DMS79 (cell line): Measurements from ENCODE around the gene F9.
"Not testable (repeated sequence)": the region's sequence is repeated elsewhere in the genome, so short reads cannot be mapped to it uniquely, and the experiment has no call there.

Experiments used
- DNase-seq: peaks from one replicate; lab custom pipeline; 2025; lab: John Stamatoyannopoulos, UW

F9 gene

DNA sequence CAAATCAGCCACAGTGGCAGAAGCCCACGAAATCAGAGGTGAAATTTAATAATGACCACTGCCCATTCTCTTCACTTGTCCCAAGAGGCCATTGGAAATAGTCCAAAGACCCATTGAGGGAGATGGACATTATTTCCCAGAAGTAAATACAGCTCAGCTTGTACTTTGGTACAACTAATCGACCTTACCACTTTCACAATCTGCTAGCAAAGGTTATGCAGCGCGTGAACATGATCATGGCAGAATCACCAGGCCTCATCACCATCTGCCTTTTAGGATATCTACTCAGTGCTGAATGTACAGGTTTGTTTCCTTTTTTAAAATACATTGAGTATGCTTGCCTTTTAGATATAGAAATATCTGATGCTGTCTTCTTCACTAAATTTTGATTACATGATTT, at the start of gene F9:
Gene F9, plus strand, starts transcription at position 190 of the 400 bp plus-strand sequence. Its CDS starts 26 bp downstream, at position 216.
- DNase-seq, result no peak

DNA sequence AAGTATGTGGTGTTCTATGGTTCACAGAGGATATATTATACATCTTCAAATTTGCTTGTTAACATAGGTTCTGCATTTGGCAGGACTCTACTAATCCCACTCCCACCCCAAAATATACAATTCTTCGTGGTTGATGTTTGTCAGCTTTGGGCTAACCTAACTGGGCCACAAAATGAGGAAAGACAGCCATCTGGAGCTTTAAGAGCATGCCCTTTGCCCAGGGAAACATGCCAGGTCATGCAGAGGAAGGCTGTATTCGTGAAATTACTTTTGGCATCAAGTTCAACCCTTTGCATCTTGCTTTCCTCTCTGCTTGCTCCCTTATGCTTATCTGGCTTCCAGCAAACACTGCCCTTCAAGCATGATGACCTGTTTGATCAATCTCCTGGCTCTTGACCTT, 46.8 kb upstream of the F9 start:
- no peak for DNase-seq

DNA sequence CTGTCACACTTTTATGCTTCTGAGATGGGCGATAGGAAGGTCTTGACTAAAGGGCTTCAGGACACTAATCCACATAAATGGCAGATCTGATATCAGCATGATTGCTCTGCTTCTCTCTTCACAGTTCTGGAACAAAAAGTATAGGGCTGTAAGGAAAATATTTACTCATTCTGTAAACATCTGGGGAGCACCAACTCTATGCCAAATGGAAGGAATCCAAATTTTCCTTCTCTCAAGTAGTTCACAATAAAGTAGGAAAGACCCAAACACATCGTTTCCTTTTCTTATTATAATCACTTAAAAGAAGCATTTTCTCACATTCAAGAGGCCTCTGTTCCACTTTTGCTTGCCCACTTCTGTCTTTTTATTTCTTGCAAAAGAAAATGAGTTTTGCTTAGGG, 45.9 kb upstream of the F9 start:
- DNase-seq, result no peak

DNA sequence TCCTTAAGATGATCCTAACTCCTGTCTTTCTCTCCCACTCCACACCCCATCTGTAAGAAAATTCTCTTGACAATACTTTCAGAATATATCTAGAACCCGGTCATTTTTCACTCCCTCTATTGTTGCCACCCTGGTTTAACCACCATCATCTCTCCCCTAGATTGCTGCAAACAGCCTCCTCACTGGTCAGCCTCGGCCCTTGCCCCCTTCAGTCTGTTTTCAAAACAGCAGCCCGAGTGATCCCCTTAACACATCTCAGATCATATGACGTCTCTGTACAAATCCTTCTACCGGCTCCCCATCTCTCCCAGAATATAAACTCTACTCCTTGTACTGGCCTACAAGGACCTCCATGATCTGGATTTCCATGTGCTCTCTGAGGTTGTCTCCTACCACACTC, 35.2 kb upstream of the F9 start:
- DNase-seq, result no peak

DNA sequence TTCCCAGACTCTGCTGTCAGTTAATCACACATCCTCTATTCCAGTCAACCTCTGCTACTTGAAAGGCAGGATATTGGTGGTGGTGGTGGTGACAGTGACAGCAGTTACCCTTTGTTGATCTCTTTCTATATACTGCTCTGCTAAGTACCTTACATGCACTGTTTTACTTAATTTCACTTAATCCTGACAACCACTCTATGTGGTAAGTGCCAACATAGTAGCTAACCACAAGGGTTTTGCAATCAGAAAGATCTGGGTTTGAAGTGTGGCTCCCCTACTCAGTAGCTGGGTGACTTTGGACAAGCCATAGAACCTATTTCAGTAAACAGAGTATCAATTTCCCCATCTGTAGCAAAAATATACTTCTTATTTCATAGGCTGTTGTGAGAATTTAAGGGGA, 24.2 kb upstream of the F9 start:
- no peak for DNase-seq

DNA sequence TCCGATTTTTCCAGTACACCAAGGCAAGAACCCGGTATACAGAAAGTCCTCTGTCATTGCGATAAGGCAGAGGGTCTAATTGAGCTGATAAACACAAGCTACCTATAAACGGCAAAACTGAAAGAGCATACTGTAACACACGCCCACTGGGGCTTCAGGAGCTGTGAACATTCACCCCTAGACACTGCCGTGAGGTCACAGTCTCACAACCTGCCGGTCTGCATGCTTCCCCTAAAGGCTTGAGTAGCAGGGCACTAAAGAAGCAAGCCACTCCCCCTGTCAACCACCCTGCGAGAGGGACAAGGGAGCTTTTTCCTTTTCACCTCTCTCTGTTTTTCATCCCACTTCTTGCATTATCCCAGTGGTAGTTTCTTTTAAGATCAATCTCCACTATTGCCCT, 22.4 kb upstream of the F9 start:
- DNase-seq, result no peak

DNA sequence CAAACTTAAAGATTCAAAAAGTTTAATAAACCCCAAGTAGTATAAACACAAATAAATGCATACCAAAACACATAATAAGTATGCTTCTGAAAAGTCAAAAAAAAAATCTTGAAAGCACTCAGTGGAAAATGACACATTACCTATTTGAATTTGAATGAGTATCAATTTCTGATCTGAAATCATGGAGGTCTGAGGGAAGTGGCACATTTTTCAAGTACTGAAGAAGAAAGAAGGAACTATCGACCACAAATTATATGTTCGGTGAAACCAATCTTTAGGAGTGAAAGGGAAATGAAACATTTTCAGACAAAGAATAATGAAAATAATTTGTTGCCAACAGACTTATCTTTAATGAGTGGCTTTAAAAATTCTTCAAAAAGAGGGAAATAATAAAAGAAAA, 12.1 kb upstream of the F9 start:
- DNase-seq, result no peak

DNA sequence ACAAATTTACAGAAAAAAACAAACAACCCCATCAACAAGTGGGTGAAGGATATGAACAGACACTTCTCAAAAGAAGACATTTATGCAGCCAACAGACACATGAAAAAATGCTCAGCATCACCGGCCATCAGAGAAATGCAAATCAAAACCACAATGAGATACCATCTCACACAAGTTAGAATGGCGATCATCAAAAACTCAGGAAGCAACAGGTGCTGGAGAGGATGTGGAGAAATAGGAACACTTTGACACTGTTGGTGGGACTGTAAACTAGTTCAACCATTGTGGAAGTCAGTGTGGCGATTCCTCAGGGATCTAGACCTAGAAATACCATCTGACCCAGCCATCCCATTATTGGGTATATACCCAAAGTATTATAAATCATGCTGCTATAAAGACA, 1.7 kb upstream of the F9 start:
- DNase-seq, result not testable (repeated sequence)

DNA sequence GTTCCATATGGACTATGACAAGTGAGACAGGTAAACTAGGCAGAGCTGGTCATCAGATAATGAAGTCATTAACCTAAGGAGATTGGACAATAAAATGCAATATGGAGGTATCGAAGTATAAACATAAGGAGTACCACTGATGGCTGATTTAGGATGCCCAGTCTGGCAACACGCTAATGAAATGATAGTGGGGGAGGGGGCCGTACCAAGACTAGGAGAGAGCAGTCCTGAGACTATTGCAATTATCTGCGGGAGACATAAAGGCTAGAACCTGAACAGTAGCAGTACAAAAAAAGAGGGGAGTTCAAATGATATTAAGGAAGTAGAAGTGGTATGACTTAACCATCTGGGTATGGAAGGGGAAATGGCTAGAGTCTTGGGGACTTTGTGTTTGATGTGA, 2.3 kb downstream of the F9 start:
- DNase-seq, result no peak

DNA sequence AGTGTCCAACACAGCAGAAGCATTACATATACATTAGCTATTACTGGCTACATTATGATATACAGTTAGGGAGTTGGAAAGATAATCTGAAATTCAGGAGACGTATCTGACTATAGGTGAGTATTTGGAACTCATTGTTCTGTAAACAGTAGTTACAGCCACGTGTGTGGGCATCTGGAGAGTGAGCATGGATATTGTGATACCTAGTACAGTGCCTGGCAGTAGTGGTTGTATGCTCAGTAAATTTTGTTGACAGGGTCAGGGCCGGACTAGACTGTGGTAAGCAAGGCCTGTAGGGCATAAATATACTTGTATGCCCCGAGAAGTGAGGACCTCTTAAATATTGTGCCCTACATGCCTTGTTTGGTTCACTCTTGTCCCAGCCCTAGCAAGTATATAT, 2.9 kb downstream of the F9 start:
- DNase-seq, result no peak

DNA sequence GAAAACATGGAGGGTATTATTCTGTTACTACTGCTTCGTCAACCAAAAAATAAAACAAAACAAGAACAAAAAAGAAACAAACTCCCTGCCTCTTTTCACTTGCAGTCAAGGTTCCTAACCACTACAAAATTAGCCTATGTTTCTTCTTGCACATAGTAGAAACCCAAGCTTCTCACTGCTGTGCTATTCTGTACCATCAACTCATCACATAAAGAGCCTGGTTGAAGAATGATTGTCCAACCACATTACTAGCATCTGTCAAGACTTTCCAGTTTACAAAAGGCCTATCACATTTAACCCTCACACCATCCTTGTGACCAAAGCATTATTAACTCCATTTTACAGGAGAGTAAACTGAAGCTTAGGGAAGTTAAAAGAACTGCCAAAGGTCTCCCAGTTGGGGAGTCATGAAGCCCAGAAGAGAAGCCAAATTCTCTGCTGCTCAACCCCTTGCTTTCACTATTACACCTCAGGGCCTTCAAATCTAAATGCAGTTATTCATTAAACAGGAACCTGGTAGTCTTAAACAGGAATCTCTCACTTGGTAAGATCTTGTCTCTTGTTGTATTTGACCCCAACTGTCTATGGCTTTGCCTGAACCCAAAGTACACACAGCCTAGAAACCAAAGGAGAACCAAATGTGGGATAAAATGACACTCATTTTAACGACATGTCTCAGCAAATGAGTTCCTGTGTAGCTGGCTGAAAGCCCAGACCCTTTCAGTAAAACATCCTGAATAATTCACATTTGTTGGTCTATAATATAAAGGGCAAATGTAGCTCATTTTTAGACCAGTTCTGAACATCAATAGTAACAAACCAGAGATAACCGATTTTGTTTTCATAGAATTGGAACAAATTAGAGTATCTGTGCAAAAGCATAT, 8.6 kb downstream of the F9 start:
- no peak for DNase-seq

DNA sequence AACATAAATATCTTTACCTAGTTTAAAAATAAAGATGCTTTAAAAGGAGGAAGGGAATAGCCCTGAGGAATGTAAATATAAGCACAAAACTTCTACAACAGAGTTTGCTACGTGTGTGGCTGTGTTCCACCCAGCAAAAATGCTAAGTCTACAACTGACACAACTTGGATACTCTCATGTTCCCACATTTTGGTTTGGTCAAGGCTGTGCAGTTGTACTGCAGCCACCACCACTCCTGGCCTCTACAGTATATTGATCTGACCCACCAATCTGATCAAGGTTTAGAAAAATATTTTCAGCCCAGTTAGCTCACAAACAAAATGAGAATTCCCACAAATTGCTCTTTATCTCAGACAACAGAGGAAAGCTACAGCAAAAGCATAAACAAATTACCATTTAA, 12.1 kb downstream of the F9 start:
- DNase-seq, result no peak

DNA sequence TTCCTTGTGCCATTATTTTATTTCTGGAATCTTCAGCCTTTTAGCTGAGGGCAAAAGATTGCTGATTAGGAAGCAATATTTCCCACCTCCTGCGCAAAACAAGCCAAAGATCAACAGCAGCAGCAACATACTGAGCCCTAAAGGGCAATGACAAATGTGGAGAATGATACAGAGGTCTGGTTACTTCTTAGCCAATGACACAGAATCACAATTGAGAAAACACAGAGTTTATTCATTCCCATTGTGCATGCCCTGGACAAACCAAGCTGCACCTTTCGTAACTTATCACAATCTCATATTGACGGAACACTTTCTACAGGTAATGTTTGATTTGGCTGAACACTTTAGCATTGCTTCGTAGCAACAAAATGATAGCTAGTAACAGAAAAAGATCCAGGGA, 13.4 kb downstream of the F9 start:
- no peak for DNase-seq

DNA sequence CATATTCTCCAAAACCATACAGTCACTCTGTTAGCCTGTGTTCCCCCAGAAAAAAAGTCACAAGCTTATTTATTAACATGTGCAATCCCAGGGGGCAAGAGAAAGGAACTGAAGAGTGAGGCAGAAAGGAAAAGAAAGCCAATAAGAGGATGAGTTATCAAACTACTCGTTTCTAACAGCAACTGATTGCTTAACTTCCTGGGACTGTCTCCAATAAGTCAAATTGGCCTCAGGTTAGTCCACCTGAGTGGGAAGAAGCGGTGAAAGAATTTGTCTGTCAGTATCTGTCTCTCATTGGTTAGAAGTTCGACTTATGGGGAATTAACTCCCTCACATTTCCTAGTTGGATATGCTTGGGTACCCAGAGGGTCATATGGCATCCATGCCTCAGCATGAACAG, 14.1 kb downstream of the F9 start:
- no peak for DNase-seq

DNA sequence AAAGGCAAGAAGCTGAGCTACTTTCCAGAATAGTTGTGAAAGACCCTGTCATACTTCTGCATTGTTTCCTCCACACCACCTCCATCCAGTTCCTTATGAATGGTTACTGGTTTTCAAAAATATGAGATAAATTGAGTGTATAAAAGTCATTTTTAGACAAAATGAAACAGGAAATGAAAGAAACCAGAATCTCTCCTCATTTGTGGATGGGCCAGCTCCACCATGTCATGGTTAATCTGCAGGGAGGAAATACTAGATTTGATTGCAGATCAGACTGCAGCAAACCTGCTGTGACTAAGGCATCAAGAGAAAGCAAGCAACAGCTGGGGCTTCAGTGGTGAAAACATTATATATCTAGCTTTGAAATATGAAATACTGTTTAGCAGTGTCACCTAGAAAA, 23.8 kb downstream of the F9 start:
- DNase-seq, result no peak

DNA sequence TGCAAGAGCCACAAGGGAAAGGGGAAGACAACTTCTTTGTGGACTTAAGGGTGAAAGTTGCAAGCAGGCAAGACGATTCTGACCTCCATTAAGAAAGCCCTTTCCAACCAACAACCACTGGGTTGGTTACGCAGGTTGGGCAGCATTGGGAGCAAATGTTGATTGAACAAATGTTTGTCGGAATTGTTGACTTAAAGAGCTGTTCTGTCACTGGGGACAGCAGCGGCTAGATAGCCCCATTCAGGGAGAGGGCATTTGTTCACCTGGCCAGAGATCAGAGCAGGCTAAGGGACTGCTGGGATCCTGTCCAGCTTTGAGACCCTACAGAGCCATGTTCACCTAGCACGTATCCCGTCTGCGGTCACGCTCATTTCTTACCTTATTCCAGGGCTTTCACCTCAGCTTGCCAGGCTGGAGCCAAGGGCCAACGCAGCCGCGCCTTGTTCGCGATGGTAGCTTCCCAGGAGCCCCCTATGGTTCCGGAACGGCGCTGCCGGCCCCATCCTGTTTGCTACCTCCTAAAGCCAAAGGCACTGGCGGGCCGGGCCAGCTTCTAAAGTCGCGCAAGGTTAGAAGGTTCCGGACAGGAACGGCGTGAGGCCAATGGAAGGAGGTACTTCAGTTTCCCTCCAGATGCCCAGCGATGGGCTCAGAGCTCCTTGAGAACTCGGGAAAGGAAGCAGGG, 24.6 kb downstream of the F9 start:
- DNase-seq, result no peak

DNA sequence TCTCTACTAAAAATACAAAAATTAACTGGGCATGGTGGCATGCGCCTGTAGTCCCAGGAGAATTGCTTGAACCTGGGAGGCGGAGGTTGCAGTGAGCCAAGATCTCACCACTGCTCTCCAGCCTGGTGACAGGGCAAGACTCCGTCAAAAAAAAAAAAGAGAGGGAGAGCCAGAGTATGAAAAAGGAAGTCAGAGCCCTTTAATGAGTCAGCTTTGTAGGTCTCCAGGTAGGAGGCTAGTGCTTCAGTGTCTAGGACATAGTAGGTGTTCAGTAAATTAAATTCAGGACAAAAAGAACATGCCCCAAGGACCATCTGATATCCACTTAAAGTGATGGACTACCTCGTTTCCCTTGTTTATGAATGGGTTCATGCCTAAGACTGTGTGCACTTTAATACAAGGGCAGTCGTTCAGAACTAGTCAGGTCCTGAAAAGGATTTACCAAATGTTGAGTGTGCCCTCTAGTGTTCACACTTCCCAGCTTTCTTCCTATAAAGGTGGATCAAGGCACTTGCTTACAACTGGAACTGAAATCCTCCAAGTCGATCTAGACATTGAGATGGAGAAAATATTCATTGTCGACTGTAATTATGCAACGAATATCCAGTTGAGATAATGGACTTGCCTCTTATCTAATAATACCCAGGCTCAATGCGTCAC, 29.0 kb downstream of the F9 start:
- DNase-seq, result no peak

DNA sequence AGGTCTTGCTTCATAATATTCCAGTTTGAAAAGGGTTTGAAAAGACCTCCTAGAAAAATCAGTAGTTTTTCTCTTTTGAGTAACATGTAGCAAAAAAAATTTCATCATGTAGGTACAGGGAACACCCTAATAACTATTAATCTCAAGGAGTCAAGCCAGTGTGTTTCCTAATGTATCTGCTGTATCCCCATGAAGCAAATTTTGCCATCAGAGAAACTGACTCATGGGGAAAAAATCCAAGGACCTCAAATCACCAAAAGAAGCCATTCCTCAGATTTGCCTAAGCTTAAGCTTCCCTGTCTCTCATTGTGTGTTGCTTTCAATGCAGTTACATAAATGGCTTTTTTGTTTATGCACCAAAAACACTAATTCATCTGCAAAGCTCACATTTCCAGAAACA, 29.7 kb downstream of the F9 start:
- no peak for DNase-seq

DNA sequence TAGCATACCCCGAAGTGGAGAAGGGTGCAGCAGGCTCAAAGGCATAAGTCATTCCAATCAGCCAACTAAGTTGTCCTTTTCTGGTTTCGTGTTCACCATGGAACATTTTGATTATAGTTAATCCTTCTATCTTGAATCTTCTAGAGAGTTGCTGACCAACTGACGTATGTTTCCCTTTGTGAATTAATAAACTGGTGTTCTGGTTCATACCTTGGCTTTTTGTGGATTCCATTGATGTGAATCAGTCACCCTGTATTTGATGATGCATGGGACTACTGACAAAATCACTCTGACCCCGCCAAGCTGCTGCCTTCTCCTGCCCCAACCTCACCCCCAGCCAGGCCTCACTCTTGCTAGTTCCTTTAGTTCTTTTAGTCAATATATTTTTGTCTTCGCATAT, 32.7 kb downstream of the F9 start:
- no peak for DNase-seq

DNA sequence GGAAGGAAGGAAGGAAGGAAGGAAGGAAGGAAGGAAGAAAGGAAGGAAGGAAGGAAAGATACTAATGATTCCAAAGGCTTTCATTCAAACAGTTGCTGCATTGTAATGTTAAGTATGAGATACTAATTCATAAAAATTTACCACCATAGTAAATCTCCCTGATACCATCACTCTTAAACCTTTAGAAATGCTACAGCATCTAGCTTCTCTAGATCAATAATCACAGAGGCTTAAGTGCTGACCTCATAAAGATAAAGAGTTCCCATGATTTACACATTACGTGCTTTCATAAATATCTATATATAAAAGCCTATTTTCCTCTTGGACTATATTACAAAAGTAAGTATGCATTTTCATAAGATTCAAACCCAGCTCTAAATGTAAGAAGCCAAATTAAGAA, 36.4 kb downstream of the F9 start:
- DNase-seq, result no peak

DNA sequence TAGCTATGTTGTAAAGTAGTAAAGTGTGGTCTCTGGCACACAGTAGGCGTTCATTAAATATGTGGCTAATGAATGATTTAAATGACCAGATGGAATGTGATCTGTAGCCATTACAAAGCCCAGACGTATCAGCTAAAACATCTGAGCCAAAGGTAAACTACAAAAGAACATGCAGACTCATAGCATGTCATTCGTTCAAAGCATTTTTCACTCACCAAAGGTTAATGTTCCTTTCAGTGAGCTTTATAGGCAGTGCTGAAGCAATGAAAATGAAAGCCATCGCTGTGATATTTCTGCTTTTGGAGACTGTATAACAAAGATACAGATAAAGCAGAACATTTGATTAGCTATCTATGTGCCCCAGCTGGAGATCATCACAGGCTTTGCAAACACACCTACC, 50.5 kb downstream of the F9 start:
- no peak for DNase-seq

DNA sequence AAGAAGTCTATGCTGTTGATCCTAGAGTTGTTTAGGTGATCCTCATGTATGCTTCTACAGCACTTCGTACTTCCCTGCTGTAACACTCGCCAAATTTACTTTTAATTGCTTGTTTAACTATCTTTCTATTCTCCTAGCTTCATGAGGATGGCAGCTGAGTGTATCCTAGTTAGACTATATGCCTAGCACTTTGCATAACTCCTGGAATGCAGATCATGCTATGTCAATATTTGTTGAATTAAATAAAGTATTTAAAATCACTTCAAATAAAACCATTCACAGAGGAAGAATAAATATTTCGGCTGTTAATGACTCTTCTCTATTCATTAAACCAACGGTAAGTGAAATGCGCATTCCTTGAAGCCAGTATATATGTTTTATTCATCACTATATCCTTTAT, 55.1 kb downstream of the F9 start:
- DNase-seq, result no peak

DNA sequence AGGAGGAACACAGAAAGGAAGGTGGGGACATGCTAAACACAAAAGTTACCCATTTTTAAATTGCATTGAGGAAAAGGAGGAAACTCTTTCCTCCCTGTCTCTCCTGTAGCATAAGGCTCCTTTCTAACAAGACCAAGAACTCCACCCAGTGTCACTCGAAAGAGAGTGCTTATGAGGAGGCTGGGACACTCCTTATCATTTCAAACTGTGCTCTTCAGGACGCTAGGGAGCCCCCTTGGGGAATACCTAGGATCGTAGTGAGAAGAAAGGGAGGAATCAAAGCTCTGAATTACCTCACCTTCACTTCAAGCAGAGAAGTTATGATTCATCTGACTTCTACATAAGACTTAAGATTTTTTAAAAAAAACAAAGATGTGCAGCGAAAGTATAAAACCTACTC, 65.5 kb downstream of the F9 start:
- no peak for DNase-seq
